GM03348 (cell line): ENCODE measurements around the gene NELL1.

Source experiments
- DNase-seq: peaks from one replicate; pipeline ENCODE4 v3.0.0; 2012; ENCODE audit warnings: low spot score

The NELL1 gene

DNA sequence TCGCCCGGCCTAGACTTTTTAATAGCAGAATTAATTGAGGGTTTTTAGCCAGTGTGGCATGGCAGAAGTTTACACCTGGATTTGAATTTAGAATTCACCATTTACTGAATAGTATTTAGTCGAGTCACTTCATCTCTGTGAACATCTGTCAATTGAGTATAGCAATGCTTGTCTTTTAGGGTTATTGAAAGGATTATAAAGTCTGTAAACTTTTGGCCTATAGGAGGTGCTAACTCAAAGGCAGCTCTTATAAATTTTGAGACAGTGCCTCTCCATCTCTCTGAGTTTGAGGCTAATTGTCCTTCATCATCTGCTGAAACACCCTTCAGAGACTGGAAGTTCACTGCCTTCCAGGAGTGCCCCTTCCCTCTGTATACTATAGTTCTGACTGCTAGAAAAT, 205.0 kb downstream of the NELL1 start:
- DNase-seq: no peak

DNA sequence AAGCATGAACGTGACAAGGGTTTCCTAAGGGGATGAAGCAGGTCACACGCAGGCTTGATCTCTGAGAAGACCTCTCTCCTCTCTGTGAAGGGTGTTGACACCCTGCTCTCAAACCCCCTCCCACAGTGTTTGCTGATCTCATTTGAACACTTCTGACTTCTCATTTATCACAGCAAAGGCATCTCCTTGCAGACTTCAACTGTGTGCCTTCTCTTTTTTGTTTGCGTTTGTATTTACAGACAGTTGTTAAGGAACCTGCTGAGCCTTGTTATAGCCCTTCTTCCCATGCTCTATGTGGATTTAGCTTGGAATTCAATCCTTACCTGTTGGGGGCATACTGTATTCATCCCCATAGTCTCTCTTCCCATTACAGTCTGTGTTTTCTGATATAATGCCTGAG, 206.5 kb downstream of the NELL1 start:
- DNase-seq: no peak

DNA sequence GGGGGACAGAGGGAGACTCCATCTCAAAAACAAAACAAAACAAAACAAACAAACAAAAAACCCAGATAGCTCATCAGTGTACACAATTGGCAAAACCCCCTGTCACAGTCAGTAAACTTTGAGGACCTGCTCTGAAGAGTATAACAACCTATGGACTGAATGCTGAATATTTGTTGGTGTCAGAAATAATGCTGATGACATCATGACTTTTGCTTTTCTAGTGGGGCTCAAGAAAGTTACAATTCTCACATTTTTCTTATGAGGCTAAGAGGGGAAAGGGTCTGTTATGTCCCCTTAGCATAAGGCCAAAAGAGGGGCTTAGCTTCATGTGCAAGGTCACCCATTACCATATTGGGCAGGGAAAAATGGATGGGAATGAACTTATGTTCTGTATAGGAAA, 207.4 kb downstream of the NELL1 start:
- DNase-seq: no peak

DNA sequence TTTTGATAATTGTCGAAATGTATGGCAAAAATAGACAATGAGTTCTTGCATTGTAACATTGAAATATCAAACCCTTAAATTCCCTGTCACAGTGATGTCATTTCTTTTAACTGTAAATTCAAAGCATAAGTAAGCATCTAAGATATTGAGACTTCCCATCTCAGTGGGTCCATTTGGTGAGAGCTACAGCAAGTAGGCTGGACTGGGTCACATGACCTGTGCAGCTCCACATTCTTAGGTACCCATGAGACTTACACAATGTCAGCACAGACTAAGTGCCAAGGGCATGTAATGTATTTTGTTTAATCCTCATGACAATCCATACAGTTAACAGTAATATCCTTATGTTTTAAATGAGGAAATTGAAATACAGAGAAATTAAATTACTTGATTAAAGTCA, 210.7 kb downstream of the NELL1 start:
- DNase-seq: no peak

DNA sequence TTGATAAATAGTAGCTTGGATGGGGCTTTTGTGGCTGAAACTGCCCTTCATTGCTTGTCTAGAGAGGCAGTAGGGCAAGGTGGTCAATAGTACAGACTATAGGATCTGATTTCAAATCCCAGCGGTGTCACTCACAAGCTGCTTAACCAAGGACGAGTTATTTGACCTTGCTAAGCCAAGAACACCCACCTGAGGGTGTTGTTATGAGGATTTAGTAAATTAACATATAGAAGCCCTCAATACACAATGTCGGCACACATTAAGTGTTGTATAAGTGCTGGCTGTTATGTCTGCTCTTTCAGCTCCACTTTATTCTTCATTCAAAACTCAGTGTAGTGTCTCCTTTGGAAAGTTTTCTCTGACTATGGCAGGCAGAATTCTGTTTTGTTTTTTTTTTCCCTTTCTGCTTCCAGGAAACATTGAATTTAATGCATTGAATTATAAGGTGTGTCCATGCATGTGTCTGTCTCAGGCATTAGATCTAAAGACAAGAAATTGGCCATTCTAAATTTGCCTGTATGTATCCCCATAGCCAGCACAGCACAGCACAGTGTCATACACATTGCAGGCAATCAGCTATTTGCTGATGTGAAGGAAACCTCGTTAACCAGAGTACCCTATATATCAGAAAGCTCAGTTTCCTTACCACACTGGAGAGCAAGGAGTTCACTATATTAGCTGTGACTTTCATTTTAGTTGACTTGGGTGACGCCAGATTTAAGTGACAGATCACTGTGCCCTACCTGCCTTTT, 212.1 kb downstream of the NELL1 start:
- DNase-seq: no peak

DNA sequence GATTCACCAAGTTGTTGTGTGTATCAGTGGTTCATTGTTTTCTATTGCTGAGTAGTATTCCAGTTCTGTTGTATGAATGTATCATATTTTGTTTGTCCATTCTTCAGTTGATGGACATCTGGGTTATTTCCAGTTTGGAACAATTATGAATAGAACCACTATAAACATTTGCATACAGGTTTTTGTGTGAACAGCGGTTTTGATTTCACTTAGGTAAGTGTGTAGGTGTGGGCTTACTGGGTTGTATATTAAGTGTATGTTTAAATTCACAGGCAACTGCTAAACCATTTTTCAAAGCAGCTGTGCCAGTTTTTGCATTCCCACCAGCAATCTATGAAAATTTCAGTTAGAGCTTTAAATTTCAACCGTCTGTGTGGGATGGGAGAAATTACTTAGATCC, 217.8 kb downstream of the NELL1 start:
- DNase-seq: no peak

DNA sequence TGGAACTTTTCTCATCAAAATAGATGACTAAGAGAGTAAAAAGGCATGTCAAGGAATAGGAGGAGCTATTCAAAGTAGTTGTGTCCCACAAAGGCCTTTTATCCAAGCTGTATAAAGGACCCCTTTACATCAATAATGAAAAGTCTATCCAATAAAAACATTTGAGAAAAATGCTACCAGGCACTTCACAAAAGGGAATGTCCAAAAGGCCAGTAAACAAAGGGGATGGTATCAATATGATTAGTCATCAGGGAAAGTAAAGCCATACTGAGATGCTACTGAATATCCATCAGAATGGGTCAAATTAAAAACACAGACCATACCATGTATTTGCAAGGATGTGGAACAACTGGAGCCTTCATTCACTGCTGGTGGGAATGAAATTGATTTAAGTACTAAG, 224.9 kb downstream of the NELL1 start:
- DNase-seq: no peak

DNA sequence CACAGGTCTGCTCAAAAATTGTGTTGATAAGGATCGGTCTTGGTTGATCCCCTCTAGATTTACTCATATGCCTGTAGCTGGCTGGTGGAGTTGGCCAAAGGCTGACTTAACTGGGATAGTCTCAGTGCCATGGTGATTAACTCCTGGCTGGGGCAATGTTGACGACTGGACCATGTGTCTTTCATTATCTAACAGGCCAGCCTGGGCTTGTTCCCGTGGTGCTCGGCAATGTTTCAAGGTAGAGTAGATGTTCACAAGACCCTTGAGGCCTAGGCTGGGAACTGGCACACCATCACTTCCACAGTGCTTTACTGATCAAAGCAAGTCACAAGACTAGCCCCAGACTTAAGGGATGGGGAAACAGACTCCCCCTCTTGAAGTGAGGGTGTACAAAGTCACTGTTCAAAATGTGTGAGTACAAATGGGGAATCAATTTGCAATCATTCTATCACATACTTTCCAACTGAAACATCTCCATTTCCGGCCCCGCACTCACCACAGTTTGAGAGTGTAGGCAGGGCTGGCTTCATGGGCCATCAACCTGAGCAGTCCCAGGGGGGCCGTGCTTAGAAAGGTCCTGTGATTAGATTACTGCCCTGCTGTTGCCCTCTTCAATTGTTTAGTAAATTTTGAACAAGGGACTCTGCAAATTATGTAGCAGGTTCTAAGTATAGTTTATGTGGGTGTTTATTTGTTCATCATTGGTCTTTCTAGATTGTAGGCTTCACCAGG, 240.8 kb downstream of the NELL1 start:
- DNase-seq: no peak

DNA sequence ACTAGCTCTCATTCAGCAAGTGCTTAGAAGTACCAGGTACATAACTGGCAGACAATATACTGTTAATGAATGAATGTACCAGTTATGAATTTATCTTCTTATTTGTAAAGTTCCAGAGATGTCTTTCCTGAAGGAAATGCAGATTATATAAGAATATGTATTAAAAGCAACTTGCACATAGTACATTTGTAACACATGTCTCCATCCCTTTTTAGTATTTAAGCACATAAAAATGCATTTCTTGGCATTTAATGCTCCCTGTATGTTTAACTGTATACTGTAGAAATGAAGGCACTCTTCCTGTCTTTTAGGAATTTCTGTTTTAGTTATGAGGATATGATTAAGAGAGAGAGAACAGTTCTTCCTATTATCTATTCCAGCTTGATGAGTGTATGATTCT, 241.3 kb downstream of the NELL1 start:
- no peak for DNase-seq

DNA sequence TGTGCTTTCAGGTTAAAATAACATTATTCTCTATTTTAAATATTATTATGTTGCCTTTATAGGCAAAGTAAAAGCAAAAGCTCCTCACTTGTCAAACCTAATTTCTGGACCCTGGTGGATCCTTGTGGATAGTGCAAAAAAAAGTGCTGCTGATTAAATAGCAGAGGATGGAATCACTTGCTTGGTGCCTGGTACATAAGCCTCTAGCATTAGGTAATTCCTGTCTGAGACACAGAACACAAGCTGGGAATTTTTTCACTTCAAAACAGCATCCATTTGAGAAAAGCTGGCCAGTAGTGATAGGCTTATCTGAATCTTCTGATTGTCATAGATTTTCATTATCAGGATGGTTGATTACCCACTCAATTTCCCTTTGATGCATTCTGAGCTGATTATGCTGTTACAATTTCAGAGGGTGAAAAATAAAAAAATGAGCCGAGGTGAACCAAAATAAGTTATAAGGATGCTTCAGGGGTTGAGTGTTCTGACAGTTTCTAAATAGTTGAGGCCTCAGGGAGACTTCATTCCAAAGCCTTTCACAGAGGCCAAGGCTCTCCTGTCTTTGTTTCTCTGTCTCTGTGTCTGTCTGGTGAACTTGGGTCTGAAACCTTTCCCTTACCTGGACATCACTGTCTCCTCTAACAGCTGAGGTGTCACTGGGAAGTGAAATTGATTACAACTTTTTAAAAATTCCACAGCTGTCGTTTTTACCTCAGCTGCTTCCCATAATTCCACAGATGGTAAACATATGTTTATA, 242.9 kb downstream of the NELL1 start:
- no peak for DNase-seq

DNA sequence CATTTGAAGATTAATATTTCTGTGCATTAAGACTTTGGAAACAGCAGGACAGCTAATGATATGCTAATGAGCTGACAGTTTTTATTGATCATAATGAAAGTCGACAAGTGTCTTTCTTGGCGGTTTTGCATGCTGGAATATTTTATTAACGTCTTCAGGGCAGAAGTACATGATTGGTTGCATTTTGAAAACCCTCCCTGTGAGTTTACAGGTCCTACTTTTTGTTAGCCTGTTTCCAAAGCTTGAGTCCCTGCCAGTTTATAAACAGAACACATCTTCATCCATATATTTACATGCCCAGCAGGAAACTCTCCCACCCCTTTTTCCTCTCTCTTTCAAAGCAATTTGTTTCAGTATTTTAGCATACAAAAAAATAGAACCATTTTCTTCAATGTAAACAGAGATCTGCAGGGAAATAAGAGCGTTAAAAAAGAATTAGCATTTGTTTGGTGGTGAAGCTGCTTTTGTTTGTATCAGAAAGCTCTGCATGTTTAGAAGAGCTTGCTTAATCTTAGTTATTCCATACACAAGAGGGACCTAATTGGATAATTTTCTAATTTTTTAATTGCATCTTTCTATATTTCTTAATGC, 243.6 kb downstream of the NELL1 start:
- DNase-seq: no peak

DNA sequence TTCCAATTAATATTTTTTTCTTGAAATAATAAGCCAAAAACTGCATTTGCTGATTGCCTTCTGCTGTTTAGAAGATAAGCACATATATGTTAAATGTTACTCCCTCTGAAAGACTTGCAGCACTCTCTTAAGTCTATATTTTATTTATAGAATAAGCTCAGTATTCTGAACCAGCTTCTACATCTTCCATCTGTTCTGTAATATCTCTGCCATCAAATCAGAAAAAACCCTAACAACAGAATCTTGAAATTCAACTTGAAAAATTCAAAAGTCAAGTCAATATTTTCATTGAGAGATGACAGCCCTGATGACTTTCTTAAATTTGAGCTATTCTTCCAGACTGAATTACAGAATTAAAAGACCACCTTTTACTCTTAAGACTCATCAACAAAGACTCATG, 247.9 kb downstream of the NELL1 start:
- no peak for DNase-seq

DNA sequence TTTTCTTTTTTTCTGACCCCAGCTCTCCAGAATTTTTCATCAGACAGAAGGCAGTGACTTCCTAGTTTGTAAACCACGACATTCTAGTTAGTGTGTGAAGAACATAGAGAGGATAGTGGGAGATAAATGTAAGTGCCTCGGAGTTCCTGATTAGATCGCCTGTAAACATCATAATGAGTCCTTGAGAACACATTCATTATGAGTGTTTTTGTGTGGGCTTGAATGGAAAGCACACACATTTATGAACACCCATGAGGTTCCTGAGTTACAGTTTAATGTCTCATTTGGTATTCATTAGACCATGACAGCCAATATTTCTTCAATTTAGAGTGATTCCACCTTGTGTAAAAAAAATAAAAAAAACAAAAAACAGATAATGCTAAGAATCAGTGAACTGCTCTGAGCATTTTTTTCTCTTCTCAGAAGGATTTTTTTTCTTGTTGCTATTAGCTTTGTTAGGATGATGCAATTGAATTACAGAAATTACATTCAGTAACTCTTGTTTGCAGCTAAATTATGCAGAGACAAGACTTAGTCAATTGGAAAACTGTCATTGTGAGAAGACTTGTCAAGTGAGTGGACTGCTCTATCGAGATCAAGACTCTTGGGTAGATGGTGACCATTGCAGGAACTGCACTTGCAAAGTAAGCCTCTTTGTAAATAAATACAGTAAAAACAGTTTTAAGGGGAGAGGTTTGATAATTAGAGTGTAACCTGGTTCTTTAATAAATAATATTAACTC, 257.6 kb downstream of the NELL1 start:
- no peak for DNase-seq

DNA sequence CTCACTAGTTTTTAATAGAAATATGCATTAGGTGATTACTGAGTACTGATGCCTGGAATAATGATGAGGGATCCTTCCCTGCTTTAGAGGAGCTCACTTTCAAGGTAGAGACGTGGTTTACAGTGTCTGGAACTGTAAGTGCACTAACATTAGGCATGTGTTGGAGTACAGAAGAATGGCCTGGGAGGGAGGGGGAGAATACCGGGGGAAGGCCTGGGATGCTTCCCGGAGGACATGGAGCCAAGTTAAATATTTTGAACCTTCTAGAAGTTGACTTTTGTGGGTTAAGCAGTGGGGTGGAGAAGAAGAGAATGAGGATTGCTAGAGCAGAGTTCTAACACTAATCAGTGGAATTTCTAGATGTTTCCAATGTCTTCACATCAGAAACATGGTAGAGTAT, 261.6 kb downstream of the NELL1 start:
- DNase-seq: no peak

DNA sequence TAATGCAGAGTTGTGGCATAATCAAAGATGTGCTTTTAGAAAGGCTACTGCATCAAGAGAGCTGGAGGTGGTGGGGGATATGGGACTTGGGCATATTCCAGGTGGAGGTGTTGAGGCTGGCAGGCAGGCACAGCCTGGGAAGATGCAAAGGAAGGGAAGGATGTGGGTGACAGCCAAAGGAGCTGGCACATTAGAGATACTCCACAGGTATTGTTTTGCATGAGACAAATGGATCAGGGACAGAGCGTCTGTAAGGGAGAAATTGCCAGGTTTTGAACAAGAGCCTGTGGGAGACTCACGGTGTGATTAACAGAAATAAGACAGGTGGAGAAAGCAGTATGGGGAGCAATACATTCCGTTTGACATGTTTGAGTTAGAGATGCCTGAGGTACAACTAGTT, 263.7 kb downstream of the NELL1 start:
- DNase-seq: no peak

DNA sequence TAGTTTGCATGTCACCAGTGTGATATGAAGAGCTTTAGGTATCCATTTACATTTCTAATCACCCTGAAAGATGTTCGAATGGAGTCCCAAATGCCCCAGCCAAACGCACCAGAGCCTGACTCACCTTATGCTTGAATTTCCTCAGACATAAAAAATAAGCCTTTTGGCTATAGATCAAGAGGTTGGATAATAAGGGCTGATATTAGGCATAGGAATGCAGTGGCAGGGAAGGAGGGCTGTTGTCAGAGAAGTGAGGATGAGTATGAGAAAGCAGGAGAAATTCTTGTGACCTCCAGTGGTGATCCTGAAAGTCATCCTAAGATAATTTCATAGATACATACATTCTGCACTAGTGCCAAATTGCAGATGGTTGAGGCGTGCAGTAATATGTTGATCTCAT, 264.6 kb downstream of the NELL1 start:
- DNase-seq: no peak

DNA sequence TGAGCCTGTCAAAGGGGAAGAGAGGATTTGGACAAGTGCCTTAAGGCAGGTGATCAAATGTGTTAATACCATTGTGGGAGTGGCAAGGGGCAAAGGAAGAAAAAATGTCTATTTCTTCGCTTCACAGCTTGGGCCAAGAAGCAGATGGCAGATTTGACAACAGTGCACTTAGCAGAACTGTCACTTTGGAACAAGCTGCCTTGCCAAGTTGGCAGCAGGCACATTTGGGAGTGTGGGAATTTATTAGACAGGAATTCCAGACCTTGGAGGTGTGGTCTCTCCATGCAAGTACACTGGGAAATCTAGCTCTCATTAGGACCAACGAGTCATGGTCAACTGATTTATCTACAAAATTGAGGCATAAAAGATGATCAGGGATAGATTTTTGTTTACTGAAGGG, 265.1 kb downstream of the NELL1 start:
- no peak for DNase-seq

DNA sequence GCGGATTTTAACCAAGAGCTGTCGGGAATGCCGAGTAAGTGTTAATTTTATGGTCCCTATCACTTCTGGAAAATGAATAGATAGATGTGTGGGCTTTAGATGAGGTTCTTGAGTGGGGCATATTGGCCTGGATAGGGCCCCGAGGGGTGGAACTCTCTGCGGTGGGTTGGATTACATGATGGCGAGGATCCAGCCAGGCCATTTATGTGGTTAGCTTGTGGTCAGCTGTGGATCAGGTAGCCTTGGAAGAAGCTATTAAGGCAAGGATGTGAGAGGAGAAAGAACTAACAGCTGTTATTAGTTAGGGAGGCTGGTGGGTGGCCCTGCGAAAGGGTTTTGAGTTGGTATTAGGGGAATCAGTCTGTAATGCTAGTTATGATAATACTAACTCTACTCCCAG, 268.4 kb downstream of the NELL1 start:
- no peak for DNase-seq

DNA sequence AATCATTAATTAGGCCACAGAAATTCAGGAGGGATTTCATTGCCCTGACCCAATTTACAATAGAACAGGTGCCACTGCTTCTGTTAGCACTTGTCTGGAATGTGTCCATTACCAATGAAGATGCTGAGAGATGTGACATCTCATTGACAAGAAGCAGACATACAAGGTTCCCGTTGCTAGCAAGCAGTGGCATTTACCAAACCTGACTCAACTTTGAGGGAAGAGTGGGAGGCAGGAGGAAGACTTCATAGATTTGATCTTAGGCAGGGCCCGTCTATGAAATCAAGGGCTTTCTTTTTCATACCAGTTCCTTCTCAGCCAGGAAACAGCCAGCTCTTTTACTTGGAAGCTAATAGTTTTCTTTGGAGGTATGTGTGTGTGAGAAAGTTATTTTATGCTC, 280.2 kb downstream of the NELL1 start:
- DNase-seq: no peak

DNA sequence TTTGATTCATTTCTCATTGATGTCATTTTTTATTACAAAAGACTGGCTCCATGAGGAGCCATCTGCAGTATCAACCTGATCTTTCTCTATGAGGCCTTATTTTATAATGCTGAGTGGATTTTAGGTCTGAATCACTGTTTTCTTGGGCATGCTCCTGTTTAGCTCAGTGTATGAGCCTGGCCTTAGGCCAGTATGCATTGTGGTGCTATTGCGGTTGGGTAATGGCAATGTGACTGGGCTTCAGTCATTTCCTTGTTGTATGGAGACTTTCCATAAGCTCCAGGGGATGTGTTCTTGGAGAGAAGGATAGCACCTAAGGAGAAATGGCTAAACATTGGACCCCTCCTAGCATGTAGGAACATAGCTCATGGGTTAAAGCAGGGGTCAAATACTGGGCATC, 293.2 kb downstream of the NELL1 start:
- no peak for DNase-seq

DNA sequence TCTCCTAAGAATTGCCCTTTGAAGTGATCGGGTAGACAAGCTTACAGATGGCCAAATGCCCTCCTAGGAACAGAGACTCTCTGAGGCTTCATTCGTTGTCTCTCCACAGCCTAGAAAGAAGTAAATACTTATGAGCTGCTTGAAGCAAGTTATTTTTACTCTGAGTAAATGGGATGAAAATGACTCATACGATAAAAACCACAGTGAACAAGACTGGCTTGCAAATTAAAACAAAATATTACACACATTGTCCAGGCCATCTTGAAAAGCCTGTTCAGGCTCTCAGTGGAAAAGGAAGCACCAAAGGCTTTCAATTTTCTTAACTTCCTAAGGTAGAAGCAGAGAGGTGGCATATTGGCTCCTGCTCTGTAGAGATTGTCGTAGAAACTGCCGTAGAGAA, 294.2 kb downstream of the NELL1 start:
- no peak for DNase-seq

DNA sequence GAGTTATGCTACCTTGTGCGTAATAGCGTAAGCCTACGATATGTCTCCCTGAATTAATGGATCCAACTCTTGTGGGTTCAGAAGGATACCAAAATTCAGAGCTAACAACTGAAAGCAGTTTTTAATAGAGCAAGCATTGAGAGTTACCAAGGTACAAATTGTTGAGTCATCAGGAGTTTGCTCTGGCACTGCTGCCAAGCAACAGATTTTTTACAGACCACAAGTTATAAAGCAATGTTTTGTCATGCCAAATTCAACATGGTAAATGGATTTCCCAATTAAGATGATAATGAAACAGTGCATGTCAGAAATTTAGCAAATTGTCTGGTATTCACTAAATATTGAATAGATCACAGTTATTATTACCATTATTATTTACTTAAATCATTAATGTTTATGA, 295.6 kb downstream of the NELL1 start:
- DNase-seq: no peak
